ELF-1 (cell line): ENCODE data around the gene SRC.

ENCODE experiments used
- DNase-seq: peaks from one replicate; pipeline ENCODE4 v3.0.0-alpha.2; 2016; ENCODE audit warnings: low read depth, low spot score

Gene SRC

DNA sequence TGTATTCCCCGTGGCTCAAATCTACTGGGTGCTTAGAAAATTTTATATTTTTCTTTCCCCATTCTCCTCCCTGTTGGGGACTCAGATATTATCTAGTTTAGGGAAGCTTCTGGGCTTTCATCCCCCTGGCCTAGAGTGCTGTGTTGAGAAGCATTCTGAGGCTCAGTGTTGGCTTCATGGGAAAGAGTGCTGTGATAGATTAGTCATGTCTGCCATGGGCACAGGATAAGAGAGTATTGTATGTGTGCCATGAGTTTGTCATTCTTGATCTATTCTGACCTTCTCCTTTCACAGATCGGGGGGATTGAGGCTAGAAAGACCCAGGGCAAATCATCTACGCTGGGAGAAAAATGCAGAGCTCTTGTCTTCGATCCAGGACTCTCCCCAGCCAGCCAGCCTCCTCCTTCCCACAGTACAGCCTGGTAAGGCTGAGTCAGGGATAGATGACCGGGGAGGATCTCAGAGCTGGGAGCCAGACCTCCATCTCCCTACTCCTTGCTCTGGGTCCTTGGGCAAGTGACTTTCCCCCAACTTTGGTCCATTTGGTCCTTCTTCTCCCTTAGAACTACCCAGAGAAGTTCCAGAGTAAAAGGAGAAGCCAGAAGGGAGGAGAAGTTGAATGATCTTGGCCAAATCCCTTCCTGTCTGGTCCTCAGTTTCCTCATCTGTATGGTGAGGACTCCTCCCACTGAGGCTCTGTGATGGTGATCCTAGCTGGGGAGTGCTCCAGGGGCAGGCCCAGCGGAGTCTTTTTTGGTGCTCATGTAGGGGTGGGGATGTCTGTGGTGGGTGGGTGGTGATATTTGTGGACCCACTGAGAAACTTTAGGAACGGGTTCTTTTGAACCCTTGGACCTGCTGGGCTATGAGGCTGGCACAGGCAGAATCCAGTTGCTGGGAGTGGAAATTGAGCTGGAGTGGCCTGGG, 5.0 kb downstream of the SRC start:
- DNase-seq: no peak

DNA sequence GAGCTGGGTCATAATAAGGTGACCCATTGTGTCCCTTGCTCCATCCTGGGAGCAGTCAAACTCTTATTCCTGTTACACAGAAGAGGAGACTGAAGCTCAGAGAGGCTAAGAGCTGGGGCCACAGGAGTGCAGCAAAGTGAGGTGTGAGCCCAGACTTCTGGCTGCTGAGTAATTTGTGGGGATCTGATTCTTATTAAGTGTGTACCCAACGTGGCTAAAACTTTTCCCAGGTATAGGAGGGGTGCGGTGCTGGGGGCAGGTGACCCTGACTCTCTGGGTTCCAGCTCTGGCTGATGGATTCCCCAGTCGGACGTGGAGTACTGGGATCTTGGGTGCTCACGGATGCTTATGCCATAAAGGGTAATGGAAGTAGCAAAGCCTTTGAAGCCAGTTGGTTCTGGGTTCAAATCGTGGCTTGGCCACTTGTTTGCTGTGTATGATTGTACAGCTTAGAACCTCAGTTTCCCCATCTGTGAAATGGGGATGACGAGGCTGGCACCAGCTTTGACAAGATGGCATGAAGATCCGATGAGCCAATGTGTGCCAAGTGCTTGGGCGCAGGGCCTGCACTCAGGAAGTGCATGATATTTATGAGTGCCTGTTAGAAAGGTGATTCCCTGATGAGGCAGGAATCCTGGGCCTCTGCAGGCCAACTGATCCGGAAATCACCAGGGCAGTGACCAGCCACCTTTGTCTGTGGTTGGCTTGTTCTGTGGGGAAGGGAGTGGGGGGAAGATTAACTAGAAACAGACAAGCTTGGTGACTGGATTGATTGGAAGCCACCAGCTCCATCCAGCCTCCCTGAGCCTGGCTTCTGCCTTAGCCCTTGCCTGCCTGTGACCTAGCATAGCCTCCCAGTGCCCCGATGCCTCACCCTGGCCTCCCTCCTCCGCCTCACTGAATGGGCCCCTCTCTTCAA, 6.0 kb downstream of the SRC start:
- DNase-seq: no peak

DNA sequence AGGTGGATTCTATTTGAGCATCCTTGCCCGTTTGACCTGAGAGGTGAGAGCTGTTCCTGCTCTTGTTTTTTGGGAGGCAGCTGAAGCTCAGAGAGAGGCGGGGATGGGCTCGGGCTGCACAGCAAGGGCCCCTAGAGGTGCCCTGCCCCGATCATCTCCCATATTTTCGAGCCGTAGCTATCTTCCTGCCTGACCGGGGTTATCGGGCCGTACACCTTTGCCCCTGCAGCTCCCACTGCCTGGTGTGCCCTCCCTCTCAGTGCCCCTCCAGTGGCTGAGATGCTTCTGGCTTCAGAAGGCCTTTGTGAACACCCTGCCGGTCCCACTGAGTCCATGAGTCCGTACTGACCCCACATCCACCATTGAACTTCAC, 6.7 kb downstream of the SRC start:
- DNase-seq: no peak

DNA sequence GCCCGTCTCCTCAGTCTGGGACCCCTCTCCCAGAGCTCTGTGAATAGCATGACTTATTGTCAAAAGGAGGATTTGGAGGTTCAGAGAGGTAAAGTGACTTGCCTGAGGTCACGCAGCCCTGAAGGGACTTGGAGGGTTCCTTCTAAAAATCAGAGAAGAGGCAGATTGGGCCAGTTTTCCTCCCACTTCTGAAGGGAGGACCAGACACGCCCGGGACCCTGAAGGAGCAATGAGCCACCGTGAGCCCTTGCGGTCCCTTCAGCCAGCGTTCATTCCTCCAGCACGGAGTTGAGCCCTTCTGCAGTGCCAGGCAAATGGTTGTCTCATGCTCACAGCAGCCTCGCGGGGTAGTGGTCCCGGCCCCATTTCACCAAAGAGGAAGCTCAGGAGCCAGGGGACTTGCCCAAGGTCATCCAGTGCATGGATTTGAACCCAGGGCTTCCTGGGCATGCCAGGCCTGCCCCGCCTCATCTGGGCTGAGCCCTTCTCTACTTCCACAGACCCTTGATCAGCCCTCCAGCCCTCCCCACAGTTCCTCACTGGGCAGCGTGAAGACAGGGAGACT, 7.4 kb downstream of the SRC start:
- no peak for DNase-seq

DNA sequence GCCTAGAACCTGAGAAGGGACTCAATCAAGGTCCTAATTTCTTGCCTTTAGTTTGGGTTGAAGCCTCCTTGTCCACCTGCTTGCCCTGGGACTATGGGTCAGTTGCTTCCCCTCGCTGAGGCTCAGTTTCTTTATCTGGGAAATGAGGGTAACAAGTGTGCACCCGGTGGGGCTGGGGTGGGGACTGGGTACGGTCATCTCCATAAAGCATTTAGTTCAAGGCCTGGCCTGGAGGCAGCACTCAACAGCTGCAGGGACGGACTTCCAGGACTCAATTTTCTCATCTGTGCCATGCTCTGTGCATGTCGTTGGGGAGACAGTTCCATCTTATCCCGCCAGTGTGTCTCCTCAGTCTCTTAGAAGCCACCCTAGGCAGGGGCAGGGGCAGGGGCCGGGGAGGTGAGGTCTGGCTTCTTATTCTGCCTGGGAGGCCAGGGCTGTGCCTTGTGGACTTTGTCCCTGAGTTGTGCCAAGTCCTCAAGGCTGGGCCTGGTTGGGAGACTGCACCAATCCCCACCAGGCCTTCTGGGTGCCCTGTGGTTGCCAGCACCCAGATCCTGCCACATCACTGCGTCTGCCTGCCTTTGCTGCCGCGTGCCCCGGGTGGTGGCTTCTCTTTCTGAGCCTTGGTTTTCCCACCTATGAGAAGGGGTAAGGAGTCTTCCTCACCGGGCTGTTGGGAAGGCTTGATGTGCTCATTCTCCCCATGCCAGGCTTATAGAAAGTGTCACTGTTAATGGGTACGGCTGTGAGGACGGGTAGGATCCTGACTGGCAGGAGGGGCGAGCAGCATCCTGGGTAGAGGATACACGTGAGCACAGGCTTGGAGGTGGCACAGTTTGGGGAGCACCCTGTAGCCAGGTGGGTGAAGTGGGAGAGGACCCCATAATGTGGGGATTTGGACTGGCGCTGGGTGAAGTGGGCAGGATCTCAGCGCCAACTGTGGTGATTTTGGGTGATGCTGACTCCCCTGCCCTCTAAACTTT, 8.6 kb downstream of the SRC start:
- DNase-seq: no peak

DNA sequence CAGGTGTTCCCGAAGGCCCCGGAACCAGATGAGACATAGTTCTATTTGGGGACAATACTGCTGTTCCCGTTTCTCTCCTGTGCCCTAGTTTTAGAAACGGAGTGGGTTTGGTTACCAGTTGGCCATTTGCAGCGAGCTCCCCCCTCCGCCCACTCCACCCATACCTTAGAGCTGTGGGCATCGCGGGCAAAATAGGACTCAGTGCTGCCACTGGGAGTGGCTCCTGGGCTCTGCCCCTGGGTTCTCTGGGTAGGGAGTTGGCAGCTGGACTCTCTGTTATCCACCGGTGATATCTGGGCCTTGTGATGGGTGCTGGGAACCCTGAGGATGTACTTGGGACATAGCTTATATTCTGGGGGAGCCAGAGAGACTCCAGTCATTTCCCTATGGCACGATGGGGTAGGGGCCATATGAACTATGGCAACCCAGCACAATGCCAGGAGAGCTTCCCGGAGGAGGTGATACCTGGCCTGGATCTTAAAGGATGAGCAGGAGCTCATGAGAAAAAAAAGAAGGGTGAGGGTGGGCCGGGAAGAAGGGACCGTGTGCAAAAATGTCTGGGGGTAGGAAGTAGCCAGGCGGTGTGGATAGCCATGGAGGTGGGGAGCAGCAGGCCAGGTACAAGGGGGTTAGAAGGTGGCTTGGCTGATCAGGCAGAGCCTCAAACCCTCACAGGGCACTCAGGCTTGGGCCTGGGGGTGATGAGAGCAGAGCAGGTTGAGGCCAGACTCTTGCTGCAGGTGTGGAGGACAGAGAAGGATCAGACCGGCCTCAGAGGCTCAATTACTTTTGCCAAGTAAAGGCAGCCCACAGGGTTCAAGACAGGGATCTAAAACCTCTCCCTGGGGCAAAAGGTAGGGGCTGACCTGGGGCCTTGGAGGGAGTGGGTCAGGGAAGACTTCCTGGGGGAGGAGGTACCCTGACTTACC, 9.6 kb downstream of the SRC start:
- DNase-seq: no peak

DNA sequence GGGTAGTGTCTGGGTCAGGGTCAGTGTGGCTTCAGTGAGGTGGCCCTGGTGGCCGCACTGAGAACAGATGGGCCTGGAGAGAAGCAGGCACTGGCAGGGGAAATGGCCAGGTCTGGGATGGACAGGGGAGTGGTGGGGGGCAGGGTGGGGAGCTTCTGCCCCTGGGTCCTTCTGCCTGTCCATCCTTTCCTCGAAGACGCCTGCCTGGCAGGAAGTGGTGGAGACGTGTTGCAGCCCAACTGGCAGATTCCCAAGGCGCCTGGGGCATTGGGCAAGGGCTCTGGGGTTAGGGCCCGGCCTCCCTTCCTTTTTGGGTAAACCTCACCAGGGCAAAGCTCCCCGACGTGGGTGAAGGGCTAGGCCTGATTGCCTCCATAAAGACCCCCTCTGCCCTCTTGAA, 10.4 kb downstream of the SRC start:
- DNase-seq: no peak

DNA sequence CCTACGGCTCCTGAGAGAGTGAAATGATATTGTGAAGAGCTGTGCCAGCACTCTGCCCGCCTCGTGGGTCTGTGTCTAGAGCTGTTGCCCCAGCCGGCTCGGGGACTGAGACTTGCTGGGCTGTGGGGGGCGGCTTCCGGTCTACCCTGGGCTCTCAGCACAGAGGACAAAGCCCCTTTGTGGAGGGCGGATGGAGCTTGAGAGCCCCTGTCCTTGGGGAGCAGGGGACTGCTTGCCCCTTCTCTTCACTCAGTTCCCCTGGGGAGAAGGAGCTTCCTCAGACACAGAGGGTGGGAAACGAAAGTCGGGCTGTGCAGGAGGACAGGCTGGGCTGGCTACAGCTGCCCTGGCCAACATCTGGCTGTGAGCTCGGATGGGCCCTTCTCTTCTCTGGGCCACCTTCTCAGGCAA, 11.0 kb downstream of the SRC start:
- no peak for DNase-seq

DNA sequence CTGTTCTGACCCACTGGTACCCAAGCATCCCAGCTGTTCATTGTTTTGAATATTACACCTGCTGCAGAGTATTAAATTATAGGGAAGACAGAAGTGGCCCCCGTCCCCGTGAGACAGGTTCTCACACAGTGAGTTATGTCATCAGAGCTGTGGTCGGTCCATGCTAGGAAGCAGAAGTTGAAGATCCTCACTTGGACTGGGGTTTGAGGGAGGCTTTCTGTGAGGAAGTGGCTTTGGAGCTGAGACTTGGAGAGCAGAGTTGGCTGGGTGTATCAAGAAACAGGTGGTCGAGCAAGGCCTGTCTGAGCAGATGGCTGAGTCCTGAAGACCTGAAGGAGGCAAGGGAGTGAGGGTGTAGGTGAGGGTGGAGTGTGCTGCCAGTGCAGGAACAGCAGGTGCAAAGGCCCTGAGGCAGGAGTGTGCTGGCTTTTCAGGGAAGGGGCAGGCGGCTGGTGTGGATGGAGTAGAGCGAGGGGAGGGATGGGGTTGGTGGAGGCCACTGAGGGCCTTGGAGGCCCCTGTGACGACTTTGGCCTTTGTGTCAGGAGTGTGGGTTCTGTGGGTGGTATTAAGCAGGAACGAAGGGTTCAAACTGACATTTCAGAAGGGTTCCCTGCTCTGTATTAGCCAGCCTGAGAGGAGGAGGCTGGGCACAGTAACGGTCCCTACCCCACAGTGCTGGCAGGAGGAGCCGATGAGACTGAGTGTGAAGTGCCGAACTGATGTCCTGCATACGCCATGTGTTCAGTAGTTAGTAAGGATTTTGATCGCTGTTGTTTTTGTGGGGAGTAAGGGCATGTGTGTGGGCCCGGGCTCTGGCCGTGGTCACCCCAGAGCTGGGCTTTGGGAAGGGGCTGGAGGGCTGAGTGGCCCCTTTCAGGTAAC, 11.8 kb downstream of the SRC start:
- no peak for DNase-seq

DNA sequence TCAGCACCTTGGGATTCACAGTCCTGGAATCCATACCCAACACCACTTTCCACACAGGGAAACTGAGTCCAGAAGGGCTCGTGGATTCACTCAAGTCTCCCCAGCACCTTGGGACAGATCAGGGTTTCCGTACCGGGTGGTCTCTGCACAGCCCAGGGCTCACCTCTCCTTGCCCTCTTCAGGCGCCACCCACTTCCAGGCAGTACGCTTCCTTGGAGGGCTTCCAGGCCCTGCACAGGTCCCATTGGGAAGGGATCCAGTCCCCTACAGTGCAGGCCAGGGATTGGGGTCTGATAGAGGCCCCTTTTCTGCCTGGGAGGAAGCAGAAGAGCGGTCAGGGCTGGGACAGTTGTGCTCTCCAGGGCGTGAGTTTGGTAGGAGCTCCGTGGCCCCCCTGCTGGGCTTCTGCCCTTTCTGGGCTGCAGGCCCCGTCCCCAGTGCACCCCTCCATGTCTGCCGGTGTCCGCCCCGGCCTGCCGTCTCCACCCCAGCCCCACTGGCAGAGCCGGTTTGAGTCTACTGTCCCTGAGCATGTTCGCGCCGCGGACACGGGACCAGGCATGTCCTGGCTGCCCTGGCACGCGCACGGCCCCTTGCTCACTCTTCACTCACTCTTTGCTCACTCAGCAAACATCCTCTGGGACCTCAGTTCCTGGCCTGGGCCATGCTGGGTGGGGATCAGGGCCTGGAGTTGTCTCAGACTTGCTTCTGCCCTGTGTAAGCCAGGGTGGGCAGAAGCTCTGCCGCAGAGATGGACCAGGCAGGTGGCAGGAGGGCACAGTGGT, 12.6 kb downstream of the SRC start:
- DNase-seq: no peak

DNA sequence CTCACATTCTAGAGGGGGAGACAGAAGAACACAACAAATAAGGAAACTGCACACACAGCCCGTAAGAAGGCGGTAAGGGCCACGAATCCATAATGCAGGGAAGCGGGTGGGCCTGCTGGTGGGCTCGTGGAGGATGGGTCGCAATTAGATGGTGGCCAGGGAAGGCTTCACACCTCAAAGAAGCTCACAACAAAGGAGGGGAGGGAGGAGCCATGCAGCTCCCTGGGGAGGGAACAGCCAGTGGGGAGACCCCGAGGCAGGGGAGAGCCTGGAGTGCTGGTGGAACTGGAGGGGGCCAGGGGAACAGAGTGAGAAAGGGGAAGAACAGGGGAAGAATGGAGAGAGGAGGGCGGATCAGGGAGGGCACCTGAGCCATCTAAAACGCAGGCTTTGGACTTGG, 13.4 kb downstream of the SRC start:
- no peak for DNase-seq

DNA sequence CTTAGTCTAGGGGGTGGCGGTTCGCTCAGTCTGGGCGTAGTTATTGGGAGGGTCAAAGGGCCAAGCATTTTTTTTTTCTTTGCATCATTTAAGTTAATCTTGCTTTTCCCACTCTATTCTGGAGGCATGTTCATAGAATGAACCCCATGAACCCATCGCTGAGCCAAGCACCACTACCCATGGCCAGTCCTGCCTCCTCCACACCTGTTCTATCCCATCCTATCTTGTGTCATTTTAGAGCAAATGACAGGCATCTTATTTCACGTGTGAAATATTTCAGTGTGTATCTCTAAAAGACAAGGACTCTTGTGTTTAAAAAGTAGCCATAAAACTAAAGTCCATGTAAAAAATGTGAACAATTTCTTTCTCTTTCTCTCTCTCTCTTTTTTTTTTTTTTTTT, 13.9 kb downstream of the SRC start:
- no peak for DNase-seq

DNA sequence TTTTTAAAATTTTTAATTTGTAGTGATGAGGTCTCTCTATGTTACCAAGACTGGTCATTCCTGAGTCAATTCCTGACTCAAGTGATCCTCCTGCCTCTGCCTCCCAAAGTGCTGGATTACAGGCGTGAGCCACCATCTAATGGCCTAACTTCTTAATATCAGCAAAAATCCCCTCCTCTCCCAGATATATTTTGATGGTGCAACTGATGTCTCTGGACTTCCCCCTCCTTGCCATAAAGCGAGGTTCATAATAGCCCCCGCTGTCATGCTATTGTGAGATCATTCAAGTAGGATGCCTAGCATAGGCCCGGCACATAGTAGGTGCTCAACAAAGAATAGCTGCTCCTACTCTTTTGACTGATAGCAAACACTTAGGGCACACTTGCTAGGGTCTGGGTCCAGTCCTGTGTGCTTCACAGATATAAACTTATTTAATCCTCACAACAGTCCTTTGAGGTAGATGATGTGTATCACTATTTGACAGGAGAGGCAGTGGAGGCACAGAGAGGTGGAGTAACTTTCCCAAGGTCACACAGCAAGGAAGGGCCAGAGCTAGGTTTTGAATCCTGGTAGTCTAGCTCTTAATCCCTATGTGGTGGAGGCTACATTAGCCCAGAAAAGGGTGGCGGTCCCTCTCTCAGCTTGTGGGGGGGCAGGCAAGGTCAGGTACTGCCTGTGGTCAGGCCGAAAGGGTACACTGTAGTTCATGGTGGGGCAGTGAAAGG, 14.6 kb downstream of the SRC start:
- no peak for DNase-seq

DNA sequence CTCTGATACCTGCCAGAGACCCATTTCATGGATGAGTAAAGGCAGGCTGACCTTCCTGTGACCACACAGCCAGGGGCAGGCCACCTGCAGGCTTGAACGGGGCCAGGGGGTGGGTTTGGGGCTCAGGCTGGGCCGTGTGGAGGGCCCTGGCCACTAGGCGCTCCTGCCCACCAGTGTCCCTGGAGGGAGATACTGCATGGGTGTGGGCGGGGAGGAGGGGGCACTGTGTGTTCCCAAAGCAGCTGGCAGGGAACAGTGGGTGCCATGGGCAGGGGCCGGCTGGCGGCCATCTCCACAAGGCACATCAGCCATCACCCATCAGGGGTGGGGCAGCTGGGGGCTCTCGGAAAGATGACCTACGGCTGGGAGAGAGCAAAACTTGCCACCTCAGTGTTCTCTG, 15.4 kb downstream of the SRC start:
- DNase-seq: no peak

DNA sequence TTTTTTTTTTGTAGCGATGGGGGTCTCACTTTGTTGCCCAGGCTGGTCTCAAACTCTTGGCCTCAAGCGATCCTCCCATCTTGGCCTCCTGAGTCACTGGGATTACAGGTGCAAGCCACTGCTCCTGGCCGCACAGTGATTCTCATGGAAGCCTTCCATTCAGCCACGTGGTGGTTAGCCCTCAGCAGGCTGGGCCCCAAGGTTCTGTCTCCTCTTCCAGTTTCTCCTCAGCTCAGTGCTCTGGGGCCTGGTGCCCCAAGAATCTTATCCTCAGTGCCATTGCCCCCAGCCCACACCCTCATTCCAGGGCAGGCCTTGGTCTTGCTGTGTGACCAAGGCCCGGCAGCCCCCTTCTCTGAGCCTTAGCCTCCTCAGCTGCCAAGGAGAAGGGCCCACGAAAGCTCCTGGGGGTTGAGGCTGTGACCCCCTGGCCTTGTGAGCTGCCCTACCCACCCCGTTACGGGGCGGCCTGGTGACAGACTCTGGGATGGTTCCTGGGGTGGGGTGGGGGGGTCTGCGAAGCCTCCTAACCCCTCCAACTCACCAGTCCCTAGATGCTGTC, 16.4 kb downstream of the SRC start:
- no peak for DNase-seq

DNA sequence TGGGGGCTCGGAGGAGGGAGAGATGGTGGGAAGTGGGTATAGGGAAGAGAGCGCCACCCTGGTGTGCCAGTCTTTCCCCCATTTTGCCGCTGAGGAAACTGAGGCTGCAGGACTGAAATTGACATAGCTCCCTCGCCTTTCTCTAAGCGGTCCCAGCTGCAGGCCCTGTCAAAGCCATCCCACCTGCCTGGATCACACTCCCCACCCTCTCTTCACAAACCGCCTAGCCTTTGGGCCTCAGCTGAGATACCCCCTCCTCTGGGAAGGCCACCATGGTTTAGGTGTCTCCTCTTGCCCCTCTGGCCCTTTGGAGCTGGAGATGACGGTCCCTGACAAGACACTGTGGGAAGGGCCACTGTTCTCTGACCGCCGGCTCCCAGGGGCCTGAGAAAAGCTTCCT, 16.9 kb downstream of the SRC start:
- DNase-seq: no peak
